ENCODE measurements around the gene AMOT.

AMOT gene

GRCh38 chrX:112841114-112841819 is 636 bp upstream of the AMOT start:
- DNase-seq (ENCODE audit: low read depth in 2 of 2) = peak; percentile 32 to 43

- no peak for DNase-seq (ENCODE audit: low read depth in 2 of 2)
Measured at GRCh38 chrX:112839856-112840255, 775 bp downstream of the AMOT start.

GRCh38 chrX:112837531-112837930 is 3.1 kb downstream of the AMOT start:
- no peak for DNase-seq (ENCODE audit: low read depth in 2 of 2)

GRCh38 chrX:112835019-112835418 is 5.6 kb downstream of the AMOT start:
- DNase-seq (ENCODE audit: low read depth in 2 of 2) = no peak

GRCh38 chrX:112834031-112834845 is 6.4 kb downstream of the AMOT start:
- no peak for DNase-seq (ENCODE audit: low read depth in 2 of 2)

GRCh38 chrX:112832481-112833095 is 8.0 kb downstream of the AMOT start:
- DNase-seq (ENCODE audit: low read depth in 2 of 2) = no peak

- no peak for DNase-seq (ENCODE audit: low read depth in 2 of 2)
Measured at GRCh38 chrX:112830540-112830939, 10.1 kb downstream of the AMOT start.

GRCh38 chrX:112827292-112827903 is 13.2 kb downstream of the AMOT start:
- no peak for DNase-seq (ENCODE audit: low read depth in 2 of 2)

GRCh38 chrX:112826023-112826422 is 14.6 kb downstream of the AMOT start:
- no peak for DNase-seq (ENCODE audit: low read depth in 2 of 2)

GRCh38 chrX:112822892-112823291 is 17.7 kb downstream of the AMOT start:
- no peak for DNase-seq (ENCODE audit: low read depth in 2 of 2)

GRCh38 chrX:112820364-112821268 is 20.0 kb downstream of the AMOT start:
- DNase-seq (ENCODE audit: low read depth in 2 of 2) = no peak

GRCh38 chrX:112819813-112820212 is 20.8 kb downstream of the AMOT start:
- DNase-seq (ENCODE audit: low read depth in 2 of 2) = no peak

GRCh38 chrX:112819008-112819640 is 21.5 kb downstream of the AMOT start:
- DNase-seq (ENCODE audit: low read depth in 2 of 2) = no peak

- no peak for DNase-seq (ENCODE audit: low read depth in 2 of 2)
Measured at GRCh38 chrX:112818114-112819007, 22.3 kb downstream of the AMOT start.

GRCh38 chrX:112816908-112817307 is 23.7 kb downstream of the AMOT start:
- DNase-seq (ENCODE audit: low read depth in 2 of 2) = no peak

- no peak for DNase-seq (ENCODE audit: low read depth in 2 of 2)
Measured at GRCh38 chrX:112814496-112814895, 26.1 kb downstream of the AMOT start.

- no peak for DNase-seq (ENCODE audit: low read depth in 2 of 2)
Measured at GRCh38 chrX:112812741-112813140, 27.9 kb downstream of the AMOT start.

- DNase-seq (ENCODE audit: low read depth in 2 of 2) = no peak
Measured at GRCh38 chrX:112808651-112809195, 31.9 kb downstream of the AMOT start.

GRCh38 chrX:112808007-112808406 is 32.6 kb downstream of the AMOT start:
- no peak for DNase-seq (ENCODE audit: low read depth in 2 of 2)

Measured in stimulated activated CD4-positive, alpha-beta T cell treated with anti-CD3 and anti-CD28 coated beads, Interleukin-1b, Interleukin-23, amount 100 ng/mL, for 1 hour (primary cell).